Fibroblast of skin of scalp (primary cell): ENCODE data around the gene USP48.
"Not testable (repeated sequence)": the region's sequence is repeated elsewhere in the genome, so short reads cannot be mapped to it uniquely, and the experiment has no call there.

Experiments
- DNase-seq: peaks from one replicate; pipeline ENCODE4 v3.0.0-alpha.2; 2013

The USP48 gene

DNA sequence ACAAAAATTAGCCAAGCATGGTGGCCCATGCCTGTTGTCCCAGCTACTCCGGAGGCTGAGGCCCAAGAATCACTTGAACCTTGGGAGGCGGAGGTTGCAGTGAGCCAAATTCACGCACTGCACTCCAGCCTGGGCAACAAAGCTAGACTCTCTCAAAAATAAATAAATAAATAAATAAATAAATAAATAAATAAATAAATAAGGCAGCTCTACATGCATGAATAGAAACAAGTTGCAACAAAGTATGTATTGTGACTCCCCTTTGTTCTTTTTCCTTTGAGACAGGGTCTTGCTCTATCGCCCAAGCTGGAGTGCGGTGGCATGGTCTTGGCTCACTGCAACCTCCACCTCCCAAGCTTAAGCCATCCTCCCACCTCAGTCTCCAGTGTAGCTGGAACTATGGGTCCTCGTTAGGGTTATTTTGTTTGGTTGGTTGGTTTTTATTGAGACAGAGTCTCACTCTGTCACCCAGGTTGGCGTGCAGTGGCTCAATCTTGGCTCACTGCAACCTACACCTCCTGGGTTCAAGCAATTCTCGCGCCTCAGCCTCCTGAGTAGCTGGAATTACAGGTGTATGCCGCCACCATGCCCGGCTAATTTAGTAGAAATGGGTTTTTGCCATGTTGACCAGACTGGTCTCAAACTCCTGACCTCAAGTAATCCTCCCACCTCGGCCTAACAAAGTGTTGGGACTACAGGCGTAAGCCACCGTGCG is 8.0 kb downstream of the USP48 start:
- no peak for DNase-seq

- DNase-seq: no peak
Measured at GRCh38 chr1:21773585-21773984, 9.4 kb downstream of the USP48 start.

- not testable (repeated sequence) for DNase-seq
Measured at GRCh38 chr1:21771672-21772071, 11.3 kb downstream of the USP48 start.

DNA sequence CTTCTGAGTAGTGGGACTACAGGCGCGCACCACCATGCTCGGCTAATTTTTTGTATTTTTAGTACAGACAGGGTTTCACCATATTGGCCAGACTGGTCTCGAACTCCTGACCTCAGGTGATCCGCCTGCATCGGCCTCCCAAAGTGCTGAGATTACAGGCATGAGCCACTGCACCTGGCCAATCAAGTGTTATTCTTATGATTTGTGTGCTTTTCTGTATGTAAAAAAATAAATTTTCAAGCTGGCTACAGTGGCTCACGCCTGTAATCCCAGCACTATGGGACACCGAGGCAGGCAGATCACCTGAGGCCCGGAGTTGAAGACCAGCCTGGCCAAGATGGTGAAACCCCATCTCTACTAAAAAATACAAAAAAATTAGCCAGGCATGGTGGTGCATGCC is 12.3 kb downstream of the USP48 start:
- DNase-seq: not testable (repeated sequence)

GRCh38 chr1:21770201-21770600 is 12.7 kb downstream of the USP48 start:
- DNase-seq: no peak

DNA sequence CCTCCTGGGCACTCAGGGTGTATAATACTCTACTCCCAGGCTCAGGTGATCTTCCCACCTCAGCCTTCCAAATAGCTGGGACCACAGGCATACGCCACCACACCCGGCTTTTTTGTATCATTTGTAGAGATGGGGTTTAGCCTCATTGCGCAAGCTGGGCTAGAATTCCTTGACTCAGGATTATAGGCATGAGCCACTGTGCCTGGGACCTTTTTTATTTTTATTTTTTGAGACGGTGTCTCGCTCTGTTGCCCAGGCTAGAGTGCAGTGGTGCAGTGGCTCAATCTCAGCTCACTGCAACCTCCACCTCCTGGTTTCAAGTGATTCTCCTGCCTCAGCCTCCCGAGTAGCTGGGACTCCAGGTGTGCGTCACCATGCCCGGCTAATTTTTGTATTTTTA is 15.8 kb downstream of the USP48 start:
- DNase-seq: not testable (repeated sequence)

DNA sequence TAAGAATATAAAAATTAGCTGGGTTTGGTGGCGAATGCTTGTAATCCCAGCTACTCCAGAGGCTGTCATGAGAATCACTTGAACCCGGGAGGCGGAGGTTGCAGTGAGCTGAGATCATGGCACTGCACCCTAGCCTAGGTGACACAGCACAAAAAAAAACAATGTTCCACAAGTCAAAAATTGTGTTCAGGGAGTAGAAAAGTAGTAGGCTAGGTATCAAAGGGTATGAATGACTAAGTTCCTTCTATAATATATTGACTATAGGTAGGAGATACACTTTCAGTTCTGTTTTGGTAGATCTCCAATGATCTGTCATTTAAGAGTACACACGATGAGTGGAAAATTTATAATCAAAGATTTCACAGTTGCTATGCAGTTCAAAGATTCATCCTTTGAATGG is 16.7 kb downstream of the USP48 start:
- DNase-seq: no peak

- DNase-seq: peak; percentile 98
Measured at GRCh38 chr1:21764615-21765423, 18.1 kb downstream of the USP48 start.

- DNase-seq: no peak
Measured at GRCh38 chr1:21763694-21764419, 19.1 kb downstream of the USP48 start.

GRCh38 chr1:21763236-21763635 is 19.7 kb downstream of the USP48 start:
- DNase-seq: no peak

- DNase-seq: no peak
Measured at GRCh38 chr1:21762022-21762404, 20.9 kb downstream of the USP48 start.

DNA sequence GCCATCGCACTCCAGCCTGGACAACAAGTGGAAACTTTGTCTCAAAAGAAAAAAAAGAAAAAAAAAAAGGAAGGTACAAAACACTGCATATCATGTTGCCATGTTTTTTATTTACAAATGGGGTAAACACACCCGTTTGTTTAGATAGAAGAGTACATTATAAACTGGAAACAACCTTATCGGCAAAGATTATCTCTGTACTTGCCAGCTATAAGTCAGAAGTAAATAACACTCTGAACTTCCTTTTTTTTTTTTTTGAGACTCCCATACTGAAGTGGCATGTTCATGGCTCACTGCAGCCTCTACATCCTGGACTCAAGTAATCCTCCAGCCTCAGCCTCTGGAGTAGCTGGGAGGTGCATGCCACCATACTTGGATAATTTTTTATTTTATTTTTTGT is 21.9 kb downstream of the USP48 start:
- DNase-seq: no peak

GRCh38 chr1:21759818-21760217 is 23.1 kb downstream of the USP48 start:
- DNase-seq: no peak

DNA sequence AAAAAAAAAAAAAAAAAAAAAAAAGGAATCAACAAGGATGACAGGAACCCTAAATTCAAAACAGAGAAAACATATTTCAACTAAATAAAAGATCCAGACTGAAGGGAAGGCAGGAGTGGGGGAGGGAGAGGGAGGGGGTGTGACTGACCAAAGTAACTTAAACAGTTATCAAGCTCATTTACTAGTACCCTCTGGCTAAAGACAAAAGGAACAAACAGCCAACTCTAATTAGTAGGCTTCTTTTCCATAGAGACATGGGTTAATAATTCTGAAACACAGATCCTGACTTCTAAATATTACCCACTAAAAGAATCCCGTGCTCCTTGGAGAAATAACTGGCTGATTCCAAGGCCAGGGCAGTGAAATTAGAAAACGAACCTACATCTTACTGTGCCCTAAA is 23.8 kb downstream of the USP48 start:
- no peak for DNase-seq

DNA sequence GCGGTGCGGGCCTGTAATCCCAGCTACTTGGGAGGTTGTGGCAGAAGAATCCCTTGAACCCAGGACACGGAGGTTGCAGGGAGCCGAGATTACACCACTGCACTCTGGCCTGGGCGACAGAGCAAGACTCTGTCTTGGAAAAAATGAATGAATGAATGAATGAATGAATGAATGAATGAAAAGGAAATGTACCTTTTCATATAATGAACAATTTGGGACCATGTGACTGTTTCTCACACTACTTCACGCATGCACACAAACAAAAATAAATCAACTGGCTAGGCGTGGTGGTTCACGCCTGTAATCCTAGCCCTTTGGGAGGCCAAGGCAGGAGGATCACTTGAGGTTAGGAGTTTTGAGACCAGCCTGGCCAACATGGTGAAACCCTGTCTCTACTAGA is 24.3 kb downstream of the USP48 start:
- DNase-seq: no peak

DNA sequence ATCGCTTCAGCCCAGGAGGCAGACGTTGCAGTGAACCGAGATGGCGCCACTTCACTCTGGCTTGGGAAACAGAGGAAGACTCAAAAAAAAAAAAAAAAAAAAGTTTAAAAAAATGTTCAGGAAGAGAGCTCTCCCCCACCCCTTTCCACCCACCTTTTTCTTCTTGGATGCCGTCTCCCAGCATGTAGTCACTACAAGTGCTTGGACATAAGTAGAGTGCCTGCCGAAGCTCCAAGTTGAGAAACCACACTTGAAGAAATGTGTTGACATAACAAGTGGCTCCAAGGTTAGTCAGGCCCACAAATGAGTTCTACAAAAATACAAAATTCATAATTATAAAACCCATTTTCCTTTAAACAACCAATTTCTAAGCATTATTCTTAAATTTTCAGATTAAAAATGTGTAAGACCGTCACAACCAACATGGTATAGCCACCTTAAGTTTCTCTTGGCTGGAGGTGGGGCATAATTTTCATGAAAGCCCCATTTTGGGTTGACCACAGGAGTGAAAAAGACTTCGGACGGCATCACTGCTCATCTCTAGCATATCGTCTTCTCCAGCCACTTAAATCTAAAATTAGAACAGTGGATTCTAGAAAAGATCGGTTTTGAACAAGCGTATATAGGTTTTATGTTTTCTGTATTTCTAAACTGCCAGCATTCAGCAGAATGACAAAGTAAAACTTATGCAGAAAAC is 26.4 kb downstream of the USP48 start:
- DNase-seq: no peak

DNA sequence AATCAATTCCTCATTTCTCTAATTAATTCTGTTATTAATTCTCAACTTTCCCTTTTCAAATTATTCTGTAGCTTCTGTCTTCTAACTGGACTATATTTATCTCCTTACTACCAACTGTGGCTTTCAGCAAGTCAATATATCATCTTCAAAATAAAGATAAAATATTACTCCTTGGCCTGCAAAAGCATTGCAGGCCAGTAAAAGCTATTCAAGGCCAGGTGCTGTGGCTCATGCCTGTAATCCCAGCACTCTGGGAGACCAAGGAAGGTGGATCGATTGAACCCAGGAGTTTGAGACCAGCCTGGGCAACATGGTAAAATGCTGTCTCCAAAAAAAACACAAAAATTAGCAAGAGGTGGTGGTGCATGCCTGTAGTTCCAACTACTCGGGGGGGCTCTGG is 27.9 kb downstream of the USP48 start:
- no peak for DNase-seq

DNA sequence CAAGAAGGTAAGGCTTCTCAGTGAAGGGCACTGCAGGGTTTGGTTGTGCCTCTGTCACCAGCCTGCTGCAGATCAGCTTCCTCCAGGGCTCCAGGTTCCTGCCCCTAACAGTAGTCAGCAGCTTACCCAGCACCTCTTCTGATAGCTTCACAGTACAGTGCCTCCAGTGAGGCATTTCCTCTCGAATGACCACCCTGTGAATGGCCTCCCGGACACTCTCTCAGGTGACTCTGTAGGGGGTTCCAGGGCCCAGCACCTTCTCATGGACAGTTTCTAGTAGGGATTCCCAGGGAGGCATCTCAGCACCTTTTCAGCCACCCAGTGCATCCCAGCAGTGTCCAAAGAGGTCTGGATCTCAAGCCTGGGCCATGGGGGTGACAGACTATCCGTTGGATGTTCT is 28.4 kb downstream of the USP48 start:
- DNase-seq: no peak

GRCh38 chr1:21752186-21752585 is 30.8 kb downstream of the USP48 start:
- DNase-seq: no peak

- DNase-seq: no peak
Measured at GRCh38 chr1:21751281-21751680, 31.7 kb downstream of the USP48 start.

GRCh38 chr1:21750841-21751240 is 32.1 kb downstream of the USP48 start:
- DNase-seq: no peak

- no peak for DNase-seq
Measured at GRCh38 chr1:21749859-21750468, 33.0 kb downstream of the USP48 start.
